ENCODE data around the gene STIM2. TPM values are rescaled to one million over a fixed set of nuclear protein-coding genes. Genes with fewer than 3 reads are reported as not detected.
A peak's percentile ranks its signal among the peaks of the same experiment; 100 is the strongest.

Gene STIM2
- total and polyA plus RNA-seq, 10 of the 15 experiments (the other 5 are each of a cell fraction or from before 2014, with no cell fraction given) = 4.7 to 41.5 (median 16.9) TPM

GRCh38 chr4:26867914-26868684 lies 7.5 kb downstream of the STIM2 start:
- no peaks in the 10 kb centered on the region for H3K9me3 ChIP-seq (replicated peaks; ENCODE audit: control insufficient read depth, insufficient read depth, low read length)
- no TSS peak for BruUV-seq (replicated peaks)
- H3K4me2 ChIP-seq (ENCODE audit: control insufficient read depth, insufficient read depth) = peak overlapping the region; percentile 80
- ChIA-PET CTCF (interaction anchor here (0.9 to 2.6 kb wide), 6 partner anchors 10 to 146 kb away, joined by 3 to 22 read pairs (median 4); no protein-coding TSS in a partner anchor), POLR2A (interaction anchor here (0.5 to 3.3 kb wide), 5 partner anchors 16 to 349 kb away, joined by 3 to 37 read pairs (median 10); no protein-coding TSS in a partner anchor), RAD21 (ENCODE audit: unreplicated experiment) (interaction anchor here (1.0 to 6.7 kb wide), 10 partner anchors 12 to 125 kb away, joined by 3 to 81 read pairs (median 4); no protein-coding TSS in a partner anchor), SMC1A (ENCODE audit: uncharacterized antibody, unreplicated experiment) (interaction anchor here (1.1 to 6.9 kb wide), 12 partner anchors 10 to 144 kb away, joined by 3 to 116 read pairs (median 10); no protein-coding TSS in a partner anchor)
- H3K9ac ChIP-seq (ENCODE audit: control insufficient read depth, insufficient read depth, low read length) = no peak overlapping the region; the same call in 1 of the 2 replicates
- H3K36me3 ChIP-seq (ENCODE audit: control insufficient read depth in 2 of 2, insufficient read depth in 2 of 2, low read length in 1 of 2) = 0 out of 4 replicates have a peak, but pooled peaks cover 0 to 2% of the 10 kb centered on the region in 2 experiments
- in situ Hi-C loops (cut with MboI) (no loop called here), intact Hi-C loops (cut with micrococcal nuclease; ENCODE audit: unreplicated experiment) (no loop called here)
- peaks cover 9% of the 10 kb centered on the region for H3K4me1 ChIP-seq (ENCODE audit: control insufficient read depth, insufficient read depth, low read length)
- H2AFZ ChIP-seq (ENCODE audit: control insufficient read depth, low read depth, low read length) = peak overlapping the region; percentile 26; the same call in 1 of the 2 replicates
- 98% methylated on average over 3 of the region's 3 CpGs for WGBS (ENCODE audit: insufficient coverage, insufficient replicate concordance, low lambda C conversion rate, missing lambda C conversion rate)
- no peaks in the 10 kb centered on the region for H3K27me3 ChIP-seq (replicated peaks in 1 of 2; ENCODE audit: control insufficient read depth in 2 of 2, insufficient read depth in 2 of 2, low read length in 1 of 2)
- no peaks in the 10 kb centered on the region for H4K20me1 ChIP-seq (ENCODE audit: control insufficient read depth, insufficient read depth)
- no peak for TF ChIP-seq SMAD1 (IDR thresholded peaks at IDR 0.05; ENCODE audit: low read depth, partially characterized antibody)
- TF ChIP-seq, protein P1, sequence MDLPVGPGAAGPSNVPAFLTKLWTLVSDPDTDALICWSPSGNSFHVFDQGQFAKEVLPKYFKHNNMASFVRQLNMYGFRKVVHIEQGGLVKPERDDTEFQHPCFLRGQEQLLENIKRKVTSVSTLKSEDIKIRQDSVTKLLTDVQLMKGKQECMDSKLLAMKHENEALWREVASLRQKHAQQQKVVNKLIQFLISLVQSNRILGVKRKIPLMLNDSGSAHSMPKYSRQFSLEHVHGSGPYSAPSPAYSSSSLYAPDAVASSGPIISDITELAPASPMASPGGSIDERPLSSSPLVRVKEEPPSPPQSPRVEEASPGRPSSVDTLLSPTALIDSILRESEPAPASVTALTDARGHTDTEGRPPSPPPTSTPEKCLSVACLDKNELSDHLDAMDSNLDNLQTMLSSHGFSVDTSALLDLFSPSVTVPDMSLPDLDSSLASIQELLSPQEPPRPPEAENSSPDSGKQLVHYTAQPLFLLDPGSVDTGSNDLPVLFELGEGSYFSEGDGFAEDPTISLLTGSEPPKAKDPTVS (IDR thresholded peaks at IDR 0.05; ENCODE audit: low read depth, low read length) = no peak
- no peak for TF ChIP-seq SREBF2 (IDR thresholded peaks at IDR 0.05; ENCODE audit: low read length)
- no peak for TF ChIP-seq HCFC1 (IDR thresholded peaks at IDR 0.05; ENCODE audit: low read length)
- TF ChIP-seq MTA2 (IDR thresholded peaks at IDR 0.05; ENCODE audit: low read depth) = peak; percentile 82
- TF ChIP-seq JUNB (IDR thresholded peaks at IDR 0.05) = 0 out of 2 replicates have a peak, but pooled peaks have one; percentile 17
- TF ChIP-seq IKZF2 (IDR thresholded peaks at IDR 0.05) = 0 out of 4 replicates have a peak, but pooled peaks of 1 of the 2 experiments have one; percentile 17
- TF ChIP-seq EED (IDR thresholded peaks at IDR 0.05; ENCODE audit: low read depth) = no peak
- TF ChIP-seq IKZF1 (conservative IDR thresholded peaks at IDR 0.05) = 0 out of 2 replicates have a peak, but pooled peaks have one; percentile 14
- DNase-seq (ENCODE audit: low read depth, low spot score) = no peak
- 0 out of 2 replicates have a peak overlapping the region, but pooled peaks have one; percentile 37 for H3K27ac ChIP-seq (ENCODE audit: control insufficient read depth, insufficient read depth)
- no peak overlapping the region; the same call in 1 of the 2 replicates for H3K4me3 ChIP-seq
- H3K79me2 ChIP-seq (ENCODE audit: control insufficient read depth, insufficient read depth, low read length) = peaks cover 59% of the 10 kb centered on the region
- FAIRE-seq = no peak
- ATAC-seq = peak; percentile 36

Measured in GM12878 (cell line).